ENCODE data around the gene NTPCR.

The NTPCR gene

DNA sequence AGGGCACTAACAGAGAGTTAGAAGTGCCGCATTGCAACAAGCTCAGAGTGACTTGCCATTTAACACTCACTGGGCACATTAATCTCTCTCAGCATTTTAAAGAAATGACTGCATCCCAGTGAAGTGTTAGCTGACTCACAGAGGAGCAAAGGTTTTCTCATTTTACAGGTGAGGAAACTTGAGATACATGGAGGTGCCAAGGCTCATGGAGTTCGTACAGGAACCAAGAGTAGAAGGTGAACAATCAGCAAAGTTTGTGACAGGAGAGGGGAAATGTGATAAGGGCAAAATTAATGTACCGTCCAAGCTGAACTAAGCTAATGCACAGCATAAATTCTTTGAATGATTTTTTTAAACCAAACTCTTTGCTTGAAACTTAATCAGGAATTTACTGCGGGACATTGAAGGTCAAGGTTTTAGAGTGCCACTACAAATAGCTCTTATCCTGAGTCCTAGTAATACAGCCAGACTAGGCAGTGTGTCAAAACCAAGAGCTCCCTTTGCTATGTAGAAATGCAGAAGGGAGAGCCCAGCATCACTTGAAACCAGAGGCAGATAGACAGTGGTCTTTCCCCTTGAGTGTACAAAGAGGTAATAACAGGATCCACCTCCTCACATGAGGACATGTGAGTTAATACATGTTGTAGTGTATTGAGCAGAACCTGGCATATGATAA lies 22.4 kb upstream of the NTPCR start:
- DNase-seq, result no peak

DNA sequence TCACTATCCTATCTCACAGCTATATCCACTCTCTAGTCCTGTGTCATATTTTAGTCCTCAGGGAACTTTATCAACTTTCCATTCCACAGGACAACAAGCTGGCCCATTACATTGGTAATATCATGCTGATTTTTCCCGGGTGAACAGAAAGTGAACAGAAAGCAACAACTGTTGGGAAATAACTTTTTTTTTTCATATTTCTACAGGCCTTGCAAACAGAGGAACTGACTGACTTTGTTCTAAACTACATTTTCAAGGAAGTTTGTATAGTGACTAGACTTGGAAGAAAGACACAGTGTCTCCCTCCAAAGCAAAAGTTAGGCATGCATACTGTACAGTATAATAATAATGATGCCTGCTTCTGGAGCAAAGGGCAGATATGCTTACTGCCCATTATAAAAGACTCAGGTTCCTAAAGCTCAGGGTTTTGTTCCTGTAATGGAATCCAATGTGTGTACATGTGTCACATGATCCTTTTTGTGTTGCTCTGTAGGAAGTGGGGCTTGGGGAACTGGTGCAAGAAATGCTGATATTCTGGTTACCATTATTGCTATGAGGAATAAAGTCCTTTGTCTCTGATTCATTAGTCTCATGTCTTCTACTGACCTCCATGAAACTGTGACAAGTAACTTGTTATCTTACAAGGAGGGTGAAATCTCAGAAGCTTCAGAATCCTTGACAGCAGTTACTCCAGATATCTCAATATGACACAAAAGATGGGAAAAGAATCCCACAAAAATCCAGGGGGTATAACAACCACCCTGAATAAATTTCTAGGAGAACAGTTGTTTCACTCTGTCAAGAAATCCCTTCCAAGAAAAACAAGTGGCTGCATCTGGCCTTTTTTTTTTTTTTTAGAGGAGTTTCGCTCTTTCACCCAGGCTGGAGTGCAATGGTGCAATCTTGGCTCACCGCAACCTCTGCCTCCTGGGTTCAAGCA lies 17.7 kb upstream of the NTPCR start:
- no peak for DNase-seq

DNA sequence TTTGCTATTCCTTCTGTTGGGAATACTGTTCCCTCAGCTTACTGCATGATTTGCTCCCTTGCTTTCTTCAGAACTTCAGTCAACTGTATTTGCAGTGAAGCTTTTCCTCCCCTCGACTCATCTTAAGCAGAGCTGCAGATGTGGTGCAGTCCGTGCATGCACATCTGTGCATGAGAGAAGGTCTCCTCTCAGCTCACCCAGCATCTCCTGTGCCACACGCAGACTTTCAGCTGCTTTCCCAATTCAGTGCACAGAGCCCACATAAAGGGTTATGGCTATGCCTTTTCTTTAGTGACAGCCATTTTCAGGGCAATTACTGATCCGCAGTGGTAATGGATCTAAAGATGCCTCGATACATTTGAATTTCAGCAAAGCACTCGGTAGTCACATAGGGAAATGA lies 13.5 kb upstream of the NTPCR start:
- no peak for DNase-seq

DNA sequence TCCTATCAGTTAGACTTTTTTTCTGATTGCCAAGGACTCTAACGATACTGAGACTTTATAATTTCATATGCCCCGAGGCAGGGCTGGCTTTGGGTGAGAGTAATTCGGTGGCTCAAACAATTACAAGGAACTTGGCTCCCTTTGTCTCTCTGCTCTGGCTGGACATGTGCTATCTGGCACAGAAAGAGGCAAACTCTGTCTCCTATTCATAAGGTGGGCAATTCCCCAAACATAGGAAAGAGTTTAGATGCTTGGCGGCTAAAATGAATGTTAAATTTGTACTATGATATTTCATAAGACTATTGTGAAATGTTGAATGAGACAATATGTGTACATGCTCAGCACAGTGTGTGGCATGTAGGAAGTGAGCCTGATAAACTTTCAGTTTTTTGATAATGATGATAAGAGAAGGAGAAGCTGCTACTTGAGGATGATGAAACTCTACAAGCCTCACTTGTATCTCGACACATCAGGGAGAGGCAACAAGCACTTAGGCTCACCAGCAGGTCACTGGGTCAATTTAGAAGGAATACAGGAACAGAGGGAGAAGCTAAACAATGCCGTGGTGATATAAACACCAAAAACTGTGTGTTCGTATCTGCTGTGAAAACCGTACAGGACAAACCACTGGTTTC lies 12.6 kb upstream of the NTPCR start:
- DNase-seq, result no peak

DNA sequence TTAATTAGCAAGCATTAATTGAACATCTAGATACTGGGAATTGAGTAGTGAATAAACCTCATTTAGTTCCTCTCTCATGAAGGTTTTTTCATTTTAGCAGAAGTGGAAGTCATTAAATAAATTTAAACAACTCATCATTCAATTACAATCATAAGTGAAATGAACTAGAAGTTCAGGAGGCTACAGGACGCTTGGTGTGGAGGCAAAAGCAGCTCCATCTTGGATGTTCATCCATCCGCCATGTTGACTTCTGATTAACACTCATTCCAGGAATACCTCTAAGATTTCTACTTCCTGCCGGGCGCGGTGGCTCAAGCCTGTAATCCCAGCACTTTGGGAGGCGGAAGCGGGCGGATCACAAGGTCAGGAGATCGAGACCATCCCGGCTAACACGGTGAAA lies 11.5 kb upstream of the NTPCR start:
- no peak for DNase-seq

DNA sequence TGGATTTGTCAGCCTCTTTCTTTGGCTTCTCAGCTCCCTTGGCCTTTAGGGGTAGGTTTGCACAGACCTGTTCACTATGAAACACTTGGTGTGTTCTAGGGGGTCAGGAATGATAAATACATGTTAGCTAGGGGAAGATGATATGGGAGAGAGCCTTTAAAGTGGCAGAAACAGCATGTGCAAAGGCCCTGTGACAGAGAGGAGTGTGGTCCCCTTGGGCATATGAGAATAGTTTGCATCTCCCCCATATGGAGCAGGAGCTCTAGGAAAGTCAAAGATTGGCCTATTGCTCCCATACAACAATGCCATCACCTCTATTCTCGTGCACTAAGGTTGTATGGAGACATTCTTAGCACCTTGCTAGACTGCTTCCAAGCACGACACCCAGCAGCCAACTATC lies 10.7 kb upstream of the NTPCR start:
- no peak for DNase-seq

DNA sequence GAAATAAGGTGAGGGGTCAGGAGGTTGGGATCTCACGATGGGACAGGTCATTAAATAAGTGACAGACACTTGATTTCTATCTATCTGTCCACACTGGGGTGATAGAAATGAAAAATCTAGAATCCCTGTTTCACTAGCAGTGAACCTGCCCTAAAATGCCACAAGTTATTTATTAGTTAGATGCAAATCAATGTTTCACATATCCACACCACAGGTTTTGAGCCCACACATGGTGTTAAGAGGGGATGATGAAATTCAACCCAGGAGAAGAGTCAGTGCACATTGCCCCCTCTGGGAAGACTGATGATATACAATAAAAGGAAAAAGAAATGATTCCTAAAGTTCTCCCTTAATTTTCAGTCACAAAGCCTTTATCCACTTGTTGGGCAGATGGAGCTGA lies 10.1 kb upstream of the NTPCR start:
- DNase-seq, result no peak

DNA sequence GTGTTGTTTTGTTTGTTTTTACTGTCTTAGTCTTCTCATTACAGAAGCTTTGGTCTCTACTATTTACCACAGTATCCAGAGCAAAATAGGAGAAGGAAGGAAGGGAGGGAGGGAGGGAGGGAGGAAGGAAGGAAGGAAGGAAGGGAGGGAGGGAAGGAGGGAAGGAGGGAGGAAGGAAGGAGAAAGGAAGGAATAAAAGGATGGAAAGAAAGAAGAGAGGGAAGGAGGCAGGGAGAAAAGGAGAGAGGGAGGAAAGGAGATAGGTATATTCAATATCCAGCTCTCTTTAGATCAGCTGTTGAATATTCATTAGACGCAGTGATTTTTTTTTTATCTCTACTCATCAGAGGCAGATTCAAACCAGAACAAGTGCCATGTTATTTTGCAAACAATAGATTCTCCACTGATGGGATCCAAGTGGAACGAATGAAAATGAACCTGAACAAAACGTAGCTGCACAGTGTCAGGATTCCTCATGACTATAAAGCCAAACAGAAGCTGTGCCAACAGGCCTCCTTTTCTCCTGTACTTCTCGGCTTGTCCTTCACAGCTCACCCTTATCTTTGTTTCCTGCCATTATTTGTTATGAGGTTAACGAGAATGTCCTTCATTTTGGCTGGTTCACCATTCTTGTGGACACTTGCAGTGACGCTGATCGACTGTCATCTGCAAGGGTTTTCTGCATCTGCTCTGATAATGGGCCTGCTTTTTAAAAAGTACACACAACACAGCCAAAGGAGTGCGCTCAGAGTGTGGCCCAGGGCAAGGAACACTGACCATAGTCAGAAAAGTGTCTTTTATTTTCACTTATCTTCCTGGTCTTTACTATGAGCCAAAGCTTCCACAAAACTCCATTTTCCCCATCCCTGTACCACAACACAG lies 7.8 kb upstream of the NTPCR start:
- no peak for DNase-seq

DNA sequence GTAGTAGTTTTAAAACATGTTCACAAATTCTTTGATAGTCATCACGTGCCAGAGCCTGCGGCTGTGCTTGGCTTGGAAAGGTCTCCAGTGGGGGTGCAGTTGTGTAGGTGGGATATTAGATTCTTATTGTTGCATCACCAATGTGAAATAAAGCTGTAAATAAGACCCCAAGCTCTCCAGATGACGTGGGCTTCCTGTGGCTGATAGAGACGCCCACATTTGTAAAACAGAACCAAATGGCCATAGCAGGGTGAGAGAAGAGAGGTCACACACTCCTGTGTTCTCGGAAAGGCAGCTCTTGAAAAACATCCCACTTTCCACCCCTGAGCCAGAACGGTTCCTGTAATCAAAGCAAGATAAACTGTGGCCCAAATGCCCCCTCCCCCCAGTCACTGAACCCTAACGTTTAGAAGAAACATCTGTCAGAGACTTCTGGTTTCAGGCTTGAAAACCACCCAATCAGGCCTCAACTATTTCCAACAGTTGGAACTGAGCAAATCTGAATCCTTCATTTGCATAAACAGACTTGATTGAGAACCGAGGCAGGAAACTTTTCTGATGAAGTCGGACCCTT lies 6.6 kb upstream of the NTPCR start:
- DNase-seq, result no peak

DNA sequence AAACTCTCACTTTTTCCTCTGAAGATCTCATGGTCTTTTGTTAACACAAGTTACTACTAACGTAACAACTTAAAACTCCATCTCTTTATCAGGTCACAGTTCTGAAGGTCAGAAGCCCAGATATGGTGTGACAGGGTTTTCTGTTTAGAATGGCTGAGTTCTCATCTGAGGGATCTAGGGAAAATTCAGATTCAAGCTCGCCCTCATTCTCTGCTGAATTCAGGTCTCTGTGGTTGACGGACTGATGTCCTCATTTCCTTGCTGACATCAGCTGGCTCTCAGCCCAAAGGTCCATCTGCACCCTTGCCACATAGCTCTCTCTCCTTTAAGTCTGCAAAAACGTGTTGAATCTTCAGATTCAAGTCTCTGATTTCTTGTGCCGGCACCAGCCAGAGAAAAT lies 6.1 kb upstream of the NTPCR start:
- DNase-seq, result no peak

DNA sequence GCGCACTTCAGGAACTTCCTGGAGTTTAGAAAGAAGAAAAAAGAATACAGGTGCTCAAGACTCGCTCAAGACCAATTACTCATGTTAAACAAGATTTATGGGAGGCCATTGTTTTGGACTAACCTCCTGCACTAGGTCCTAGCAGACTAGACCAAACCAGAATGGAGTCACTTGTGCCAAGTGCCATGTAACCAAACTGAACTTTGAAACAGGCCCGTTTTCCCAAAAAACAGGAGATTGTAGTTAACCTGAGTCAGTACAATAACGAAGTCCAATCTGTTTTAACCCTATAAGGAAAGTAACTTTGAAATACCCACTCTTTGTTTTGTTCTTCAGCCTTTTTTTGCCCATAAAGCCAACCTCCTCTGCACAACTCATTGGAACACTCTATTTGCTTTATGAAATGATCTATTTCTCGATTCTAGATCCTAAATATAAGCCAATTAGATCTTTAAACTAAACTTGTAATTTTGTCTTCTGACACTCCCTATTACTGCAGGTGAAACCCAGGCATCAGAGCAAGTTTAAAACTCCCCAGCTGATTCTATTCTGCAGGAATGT lies 695 bp upstream of the NTPCR start:
- DNase-seq, result no peak

DNA sequence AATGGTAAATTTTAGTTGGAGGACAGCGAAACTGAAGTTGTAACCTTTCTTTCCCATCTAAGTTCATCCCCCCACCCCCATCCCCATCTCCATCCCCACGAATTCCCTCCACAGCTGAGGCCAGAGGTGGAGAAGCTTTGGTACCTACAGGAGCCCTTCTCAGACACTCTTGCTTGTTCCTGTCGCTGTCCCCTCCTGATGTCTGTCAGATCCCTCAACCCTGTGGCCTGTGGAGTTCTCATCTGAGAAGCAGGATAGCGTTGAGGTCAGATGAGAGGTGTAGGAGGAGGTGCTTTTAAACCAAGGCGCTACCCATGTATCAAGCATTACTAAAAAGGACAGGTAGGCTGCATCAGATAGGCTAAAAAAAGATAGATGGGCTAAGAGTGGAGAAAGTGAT lies 769 bp downstream of the NTPCR start:
- peak; percentile 16 for DNase-seq

DNA sequence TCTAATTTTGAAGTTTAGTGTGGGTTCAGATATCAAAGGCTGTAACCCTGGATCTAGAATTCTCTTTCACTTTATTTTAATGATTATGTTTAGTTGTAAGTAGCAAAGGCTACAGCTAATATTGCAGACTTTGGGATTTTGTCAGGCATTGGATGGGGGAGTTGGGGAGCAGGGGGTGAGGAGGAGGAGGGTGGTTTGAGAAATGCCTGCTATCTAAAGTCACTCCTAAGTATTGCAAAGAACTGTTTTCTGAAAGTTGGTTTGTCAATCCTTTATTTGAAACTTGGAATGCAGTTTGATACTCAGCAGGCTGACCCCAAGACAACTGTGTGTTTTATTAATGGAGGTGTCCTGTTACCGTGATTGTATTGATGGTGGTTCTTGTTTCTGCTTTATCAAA lies 1.2 kb downstream of the NTPCR start:
- no peak for DNase-seq

DNA sequence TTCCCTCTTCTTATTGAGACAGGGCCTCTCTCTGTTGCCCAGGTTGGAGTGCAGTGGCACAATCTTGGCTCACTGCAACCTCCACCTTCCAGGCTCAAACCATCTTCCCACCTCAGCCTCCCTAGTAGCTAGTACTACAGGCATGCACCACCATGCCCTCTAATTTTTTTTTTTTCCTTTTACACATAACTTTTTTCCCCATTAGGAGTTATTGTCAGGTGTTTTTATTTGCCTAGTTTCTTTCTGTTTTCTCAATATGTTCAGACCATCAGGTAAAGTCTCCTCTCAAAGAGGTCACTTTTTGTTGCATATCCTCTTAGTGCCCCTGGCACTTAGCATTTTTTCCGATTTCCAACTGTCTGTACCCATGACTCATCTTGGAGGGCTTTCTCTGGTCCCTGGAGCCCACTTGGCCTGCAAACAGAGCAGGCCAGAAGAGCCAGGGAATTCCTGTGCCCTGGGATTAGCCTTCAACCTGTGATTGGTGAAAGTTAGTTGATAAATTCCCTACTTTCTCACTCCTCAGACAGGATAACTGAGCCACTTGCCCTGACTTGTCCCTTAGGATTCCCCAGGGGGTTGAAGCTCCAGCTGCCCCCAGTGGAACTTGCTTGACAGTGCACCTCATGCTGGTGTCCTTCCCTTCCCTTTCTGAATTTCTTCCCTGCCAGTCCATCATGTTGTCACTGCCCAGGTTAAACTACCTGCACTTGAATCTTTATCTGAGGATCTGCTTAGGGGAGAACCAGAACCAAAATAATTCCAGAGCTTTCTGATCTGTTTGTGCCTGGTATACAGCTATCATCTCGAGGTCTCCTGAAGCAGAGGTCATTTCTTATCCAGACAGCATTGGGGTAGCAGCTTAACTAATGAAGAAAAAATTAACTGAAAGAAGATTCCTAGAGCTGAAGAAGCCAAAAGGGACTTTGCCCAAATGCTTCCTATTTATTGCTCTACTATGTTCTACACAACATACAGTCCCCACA lies 2.4 kb downstream of the NTPCR start:
- DNase-seq, result peak; percentile 40

DNA sequence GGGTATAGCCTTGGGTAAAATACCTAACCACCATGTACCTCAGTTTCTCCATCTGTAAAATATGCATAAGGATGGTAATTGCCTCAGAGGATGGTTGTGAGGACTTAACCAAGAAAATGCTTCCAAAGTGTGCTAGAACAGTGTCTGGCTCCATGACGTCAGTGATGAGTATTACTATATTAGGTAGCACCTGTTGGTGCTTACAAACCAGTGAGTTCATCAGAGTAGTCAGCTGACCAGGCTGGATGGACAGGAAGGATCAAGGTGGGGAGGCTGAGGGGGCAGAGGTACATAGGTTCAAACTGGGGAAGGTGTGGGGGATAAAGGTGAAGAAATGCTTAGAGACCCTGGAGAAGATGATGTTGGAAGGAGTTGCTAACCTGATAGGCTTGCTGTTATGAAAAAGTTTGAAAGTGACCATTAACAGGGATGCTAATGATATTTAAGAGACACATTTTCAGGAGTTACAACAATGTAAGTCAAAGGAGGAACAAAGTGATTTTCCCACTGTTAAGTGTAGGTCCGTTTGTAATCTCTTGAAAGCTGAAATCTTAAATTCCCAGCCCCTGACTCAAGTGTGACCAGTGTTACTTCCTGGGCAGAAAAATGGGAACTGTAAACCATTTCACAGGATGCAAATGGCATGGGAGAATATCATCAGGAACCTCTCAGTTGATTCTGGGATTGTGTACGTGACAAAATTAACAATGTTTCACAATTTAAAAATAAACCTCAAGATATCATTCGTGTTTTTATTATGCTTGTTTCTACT lies 4.4 kb downstream of the NTPCR start:
- no peak for DNase-seq

DNA sequence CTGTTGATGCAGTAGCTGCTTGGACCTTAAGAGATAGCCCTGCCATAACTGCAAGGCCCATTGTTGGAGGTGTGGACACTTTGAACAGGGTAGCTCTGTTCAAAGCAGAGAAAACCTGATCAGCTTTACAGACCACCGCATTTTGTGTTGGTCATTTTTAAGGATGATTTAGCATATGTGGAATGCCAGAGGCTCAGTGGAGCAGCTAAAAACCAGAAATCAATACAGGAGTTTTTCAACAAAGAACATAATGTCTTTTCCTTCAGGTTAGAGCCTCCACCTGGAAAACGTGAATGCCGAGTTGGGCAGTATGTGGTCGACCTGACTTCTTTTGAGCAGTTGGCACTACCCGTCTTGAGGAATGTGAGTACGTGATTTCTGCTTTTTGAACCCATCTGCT lies 5.7 kb downstream of the NTPCR start:
- no peak for DNase-seq

DNA sequence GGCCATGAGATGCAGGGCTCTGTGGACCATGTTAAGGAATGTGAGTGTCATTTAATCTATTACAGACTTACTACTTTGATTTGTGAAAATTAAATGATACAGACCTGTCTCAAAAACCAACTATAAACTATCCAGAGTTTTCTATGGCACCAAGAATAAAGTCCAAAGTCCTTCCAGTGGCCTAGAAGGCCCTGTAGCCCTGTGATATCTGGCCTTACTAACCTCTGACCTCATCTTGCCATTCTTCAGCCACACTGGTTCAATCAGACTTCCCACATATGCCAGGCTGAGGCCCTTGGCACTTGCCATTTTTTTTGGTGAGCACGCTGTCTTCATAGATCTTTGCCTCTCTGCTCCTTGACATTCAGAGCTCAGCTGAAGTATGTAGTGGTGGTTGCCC lies 7.7 kb downstream of the NTPCR start:
- DNase-seq, result no peak

DNA sequence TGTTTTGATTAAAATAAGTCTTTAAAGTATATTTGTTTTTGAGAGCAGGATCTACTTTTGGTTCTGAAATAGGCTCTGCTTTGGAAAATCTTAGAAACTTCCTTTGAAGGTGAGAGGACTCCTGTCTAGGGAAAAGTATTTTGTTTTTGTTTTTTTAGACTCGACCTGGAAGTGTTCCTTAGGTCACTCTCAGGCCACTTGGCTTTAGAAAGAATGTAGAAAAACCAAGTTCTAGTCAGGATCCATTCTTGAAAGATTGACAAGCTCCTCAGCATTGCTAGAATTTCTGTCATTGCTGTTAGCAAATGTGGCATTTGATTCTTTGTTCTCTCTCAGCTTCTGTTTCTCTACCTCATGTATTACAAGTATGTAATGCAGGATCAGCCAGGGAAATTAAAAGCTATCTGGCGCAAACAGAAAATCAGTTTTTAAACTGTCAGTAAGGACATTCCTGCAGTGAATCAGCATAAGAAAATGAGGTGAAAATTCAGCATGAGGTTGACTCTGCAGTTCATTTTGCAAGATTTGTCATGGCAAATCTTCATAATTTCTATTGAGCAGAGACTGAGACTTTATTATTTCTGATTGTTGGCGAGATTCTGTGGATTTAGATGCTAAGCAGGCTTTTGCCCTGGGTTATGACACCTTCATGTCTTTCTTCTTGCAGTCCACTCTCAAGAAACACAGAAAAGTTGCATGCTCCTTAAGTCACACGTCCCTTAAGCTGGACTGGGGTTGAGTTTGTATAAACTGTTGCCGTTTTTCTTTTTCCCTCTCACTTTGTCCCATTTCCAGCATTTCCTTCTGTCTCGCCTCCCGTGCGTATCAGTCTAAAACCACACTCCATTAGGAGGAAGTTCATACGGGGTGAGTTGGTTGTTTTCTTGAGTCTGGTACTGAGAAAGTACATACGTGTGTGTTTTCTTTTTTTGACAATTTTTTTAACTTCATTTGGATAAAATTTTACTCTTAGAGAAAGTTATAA lies 12.6 kb downstream of the NTPCR start:
- DNase-seq, result no peak

DNA sequence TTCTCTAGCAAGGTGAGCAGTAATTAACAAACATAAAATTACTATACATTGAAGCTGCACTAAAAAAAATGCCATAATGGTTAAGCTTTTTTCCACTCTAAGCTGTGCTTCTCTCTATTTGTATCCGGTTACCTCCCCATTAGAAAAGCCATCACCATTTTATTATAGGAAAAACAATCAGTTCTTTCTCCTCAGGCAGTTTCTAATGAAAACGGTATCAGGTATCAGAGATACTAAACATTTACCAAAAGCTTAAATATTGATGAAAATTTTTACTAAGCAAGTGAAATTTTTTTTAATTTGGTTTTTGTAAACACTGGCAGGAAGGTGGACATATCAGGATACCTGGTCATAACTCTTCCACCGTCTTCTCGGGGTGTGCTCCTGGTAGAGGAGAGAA lies 14.2 kb downstream of the NTPCR start:
- DNase-seq, result no peak

Data from NCI-H510A (cell line).